GM19324 (cell line): ENCODE measurements around the gene MYH14.
A peak's percentile ranks its signal among the peaks of the same experiment; 100 is the strongest.

Experiments used
- ATAC-seq: cut with Tn5 transposase; IDR thresholded peaks from one replicate; pipeline ENCODE4 v1.9.1; 2021; ENCODE audit warnings: mild to moderate bottlenecking, moderate library complexity; ENCODE audit not compliant: unreplicated experiment, low FRiP score

Gene MYH14

GRCh38 chr19:50313812-50314536 is 110.6 kb downstream of the MYH14 start:
- no peak for ATAC-seq

DNA sequence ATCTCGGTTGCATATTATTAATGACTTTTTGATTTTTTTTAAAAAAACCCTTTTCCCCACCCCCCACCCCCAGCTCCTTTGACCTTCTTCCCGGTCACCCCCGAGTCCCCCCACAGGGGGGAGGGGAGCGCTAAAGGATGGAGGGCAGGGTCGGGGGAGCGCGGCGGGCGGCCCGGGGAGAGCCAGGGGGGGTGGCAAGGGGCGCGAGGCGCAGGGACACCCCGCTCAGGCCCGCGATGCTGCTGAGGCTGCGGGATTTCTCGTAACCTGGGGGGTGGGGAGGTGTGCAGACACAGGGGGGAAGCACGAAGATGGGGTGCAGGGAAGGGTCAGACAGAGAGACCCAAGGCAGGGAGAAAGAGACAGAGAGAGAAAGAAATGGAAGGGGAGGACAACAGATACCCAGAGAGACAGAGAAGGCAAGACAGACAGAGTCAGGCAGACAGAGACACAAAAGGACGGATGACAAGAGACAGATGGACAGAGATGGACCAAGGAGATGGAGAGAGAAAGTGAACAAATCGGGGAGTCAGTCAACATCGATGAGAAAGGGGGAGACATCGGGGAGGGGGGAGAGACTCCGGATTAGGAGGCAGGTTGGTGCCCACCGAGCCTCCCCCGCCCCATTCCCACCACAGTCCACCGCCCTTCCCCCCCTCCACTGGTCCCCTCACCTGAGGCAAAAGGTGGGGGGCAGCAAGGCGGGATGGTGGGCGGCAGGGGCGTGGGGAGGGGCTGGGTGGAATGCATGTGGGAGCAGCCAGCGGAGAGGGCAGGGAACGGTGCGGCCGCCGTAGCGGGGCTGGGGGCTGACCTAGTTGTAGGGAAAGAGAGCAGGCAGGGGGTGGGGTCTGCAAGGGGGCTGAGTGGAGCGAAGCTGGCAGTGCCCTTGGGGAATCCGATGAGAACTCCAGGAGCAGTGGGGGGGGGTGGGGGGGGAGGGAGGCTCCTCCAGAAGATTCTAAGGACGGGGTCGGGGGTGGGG is 111.6 kb downstream of the MYH14 start:
- no peak for ATAC-seq

DNA sequence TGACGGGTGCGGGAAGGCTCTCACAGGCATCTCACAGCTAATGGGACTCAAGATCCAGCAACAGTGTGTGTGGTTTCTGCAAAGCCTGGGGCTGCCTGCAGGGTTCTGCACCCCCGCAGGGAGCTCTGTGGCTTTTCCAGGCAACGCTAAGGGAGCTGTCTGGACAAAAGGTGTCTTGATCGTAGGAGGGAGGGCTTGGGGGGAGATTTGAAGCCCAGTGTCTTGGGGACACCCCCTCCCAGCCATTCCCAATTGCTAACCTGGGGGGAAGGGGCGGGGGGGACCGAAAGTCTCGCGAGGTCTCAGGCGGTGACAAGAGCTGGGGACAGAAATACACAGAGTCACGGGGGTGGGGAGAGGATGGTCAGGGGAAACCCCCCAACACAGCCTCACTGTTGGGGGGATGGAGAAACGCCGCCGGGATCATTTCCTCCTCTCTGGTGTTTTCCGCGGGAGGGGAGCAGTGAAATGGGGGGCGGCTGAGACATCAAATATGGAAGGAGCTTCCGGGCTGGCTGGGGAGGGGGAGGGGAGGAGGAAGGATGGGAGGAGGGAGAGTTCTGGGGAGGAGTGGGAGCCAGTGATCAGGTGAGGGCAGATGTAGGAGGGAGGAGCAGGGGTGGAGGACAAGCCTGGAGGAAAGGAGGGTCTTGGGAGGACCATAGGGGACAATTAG is 112.5 kb downstream of the MYH14 start:
- ATAC-seq = no peak

DNA sequence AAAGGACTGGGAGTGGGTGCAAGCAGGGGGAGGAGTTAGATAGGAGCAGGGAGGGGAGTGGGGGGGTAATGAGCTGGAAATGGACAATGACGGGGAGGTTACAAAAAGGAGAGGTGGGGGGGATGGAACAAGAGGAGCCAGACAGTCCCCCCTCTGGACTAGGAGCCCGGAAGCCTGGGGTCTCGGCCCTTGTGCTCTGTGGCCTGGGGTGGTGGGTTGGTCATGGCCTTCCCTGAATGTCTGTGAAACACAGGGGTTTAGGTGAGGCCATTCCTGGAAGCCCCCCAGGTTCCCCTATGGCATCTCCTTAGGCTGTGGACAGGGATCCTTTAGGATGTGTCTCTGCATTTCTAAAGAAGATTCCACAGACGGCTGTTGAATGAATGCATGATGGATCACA is 113.7 kb downstream of the MYH14 start:
- no peak for ATAC-seq

GRCh38 chr19:50318438-50318837 is 115.0 kb downstream of the MYH14 start:
- no peak for ATAC-seq

DNA sequence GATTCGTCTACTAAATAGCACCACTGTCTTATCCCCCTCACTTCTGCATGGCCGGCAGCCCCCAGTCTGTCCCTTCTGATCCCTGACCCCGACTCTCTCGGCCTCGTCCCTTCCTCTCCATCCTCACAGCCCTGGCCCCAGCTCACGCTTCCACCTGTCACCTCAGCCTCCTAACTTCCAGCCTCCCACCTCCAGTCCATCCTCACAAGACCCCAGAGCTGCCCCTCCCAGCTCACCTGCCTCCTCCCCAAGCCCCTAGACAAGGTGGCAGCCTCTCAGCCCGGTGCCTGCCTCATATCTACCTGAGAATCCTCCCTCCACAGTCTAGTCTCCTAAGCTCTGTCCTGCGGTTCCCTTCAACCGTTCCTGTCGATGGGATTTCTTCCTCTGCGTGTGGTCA is 115.7 kb downstream of the MYH14 start:
- ATAC-seq = no peak

DNA sequence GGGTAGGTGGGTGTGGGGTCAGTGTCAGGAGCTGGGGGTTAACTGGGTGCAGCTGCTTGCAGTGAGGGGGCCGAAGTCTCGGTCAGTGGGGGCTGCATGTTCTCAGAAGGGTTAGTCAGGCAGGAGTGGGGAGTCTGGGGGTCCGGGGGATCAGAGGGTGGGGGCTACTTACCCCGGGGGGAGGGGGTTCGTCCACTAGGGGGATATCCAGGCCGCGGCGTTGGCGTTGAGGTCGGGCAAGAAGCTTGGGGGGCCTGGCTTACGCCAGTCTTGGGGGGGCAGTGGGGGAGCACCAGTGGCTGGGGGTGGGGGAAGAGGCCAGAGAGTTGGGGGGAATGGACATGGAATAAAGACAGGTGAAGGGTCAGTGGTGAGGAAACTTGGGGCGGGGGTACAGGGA is 116.6 kb downstream of the MYH14 start:
- ATAC-seq = no peak

GRCh38 chr19:50320596-50320995 is 117.2 kb downstream of the MYH14 start:
- ATAC-seq = no peak

DNA sequence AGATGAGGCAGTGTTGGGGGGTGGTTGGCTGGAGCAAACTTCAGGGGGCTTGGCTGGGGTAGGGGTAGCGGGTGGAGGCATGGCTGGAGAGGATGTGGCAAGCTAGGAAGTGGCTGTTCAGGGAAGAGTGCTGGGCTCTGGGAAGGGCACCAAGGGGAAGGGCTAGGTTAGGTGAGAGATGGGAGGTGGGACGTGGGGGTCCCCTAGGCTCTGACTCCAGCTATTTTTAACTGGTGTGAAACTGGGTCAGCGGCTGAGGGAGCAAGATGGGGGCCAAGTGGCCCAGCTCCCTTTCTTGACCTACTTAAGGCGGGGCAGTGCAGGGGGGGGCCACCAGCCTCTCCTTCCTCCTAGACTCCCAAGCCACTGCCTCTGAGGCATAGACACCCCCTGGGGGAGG is 118.4 kb downstream of the MYH14 start:
- ATAC-seq = no peak

DNA sequence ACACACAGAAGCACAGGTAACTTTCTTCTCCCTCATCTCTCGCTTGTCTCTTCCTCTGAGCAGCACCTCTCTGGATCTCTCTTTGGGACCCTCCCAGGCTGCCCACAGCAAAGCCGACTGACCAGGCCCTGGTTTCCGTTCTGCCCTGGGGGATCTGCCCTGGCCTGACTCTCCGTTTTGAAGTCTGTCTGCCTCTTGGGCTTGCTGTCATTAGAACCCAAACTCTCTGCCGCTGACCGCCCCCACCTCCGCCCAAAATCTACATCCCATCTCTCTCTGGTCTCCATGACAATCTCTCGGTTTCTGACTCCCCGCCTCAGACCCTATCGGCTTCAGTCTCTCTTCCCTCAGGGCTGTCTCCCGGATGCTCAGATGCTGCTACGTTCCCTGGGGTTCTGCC is 118.8 kb downstream of the MYH14 start:
- no peak for ATAC-seq

DNA sequence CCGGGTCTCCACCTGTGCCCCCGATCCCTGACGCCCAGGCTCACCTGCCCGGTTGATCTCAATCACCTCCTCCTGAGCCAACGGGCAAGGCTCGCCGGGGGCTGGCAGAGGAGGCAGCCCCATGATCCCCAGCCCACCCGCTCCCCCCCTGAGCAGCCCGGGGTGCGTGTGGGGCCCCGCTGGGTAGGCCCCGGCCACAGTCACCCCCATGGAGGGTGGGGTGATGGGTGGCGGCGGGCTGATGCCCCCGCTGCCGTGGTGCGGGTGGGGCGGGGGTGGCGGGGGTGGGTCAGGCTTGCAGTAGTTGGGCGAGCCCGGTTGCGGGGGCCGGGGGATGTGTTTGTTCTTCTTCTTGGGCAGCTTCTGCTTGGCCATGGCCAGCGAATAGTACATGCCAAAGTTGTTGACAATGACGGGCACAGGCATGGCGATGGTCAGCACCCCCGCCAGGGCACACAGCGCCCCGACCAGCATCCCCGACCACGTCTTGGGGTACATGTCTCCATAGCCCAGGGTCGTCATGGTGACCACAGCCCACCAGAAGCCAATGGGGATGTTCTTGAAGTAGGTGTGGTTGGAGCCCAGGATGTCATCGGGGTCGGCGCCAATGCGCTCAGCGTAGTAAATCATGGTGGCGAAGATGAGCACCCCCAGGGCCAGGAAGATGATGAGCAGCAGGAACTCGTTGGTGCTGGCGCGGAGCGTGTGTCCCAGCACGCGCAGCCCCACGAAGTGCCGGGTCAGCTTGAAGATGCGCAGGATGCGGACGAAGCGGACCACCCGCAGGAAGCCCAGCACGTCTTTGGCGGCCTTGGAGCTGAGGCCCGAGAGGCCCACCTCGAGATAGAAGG is 119.7 kb downstream of the MYH14 start:
- no peak for ATAC-seq

DNA sequence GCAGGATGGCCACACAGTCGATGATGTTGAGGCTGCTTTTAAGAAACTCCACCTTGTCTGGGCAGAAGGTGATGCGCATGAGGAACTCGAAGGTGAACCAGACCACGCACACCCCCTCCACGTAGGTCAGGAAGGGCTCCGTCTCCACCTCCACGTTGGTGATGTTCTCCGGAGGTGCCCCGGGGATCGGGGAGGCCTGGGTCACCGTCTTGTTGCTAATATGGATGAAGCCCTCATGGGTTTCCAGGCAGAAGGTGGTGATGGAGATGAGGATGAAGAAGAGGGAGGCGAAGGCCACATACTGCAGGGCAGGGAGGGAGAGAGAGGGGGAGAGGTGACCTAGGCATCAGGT is 120.3 kb downstream of the MYH14 start:
- no peak for ATAC-seq

GRCh38 chr19:50324331-50324730 is 120.9 kb downstream of the MYH14 start:
- ATAC-seq = no peak

DNA sequence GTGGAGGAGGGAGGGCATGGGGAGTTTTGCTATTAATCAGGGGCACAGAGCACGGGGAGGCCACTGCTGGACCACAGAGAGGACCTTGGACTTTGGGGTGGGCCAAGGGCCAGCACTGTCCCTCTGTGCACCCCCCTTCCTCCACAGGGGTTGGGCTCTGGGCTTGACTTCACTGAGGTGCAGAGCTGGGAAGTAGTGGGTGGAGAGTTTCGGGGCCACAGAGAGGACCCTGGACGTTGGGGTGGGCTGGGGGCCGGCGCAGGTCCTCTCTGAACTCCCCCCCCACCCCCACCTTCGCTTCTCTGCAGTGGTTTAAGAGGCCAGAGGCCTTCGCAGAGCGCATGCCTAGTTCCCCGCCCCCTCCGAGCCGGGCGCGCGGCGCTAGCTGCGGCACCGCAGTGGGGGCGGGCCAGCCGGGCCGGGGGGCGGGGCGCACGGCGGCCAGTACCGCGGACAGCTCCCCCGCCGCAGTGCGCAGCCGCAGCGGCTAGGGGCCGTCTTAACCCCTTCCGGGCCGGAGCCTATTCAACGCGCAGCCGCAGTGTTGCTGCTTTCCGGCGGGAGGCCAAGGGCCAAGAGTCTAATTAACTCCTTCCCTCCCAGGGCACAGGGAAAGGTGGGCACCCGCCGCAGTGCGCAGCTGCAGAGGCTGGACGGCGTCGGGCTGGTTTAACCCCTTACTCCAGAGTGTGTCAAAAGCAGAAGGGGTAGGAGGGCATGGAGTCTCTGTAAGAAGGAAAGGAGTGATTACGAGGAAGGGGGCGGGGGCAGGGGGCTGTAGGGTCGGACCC is 122.1 kb downstream of the MYH14 start:
- ATAC-seq = no peak

- no peak for ATAC-seq
Observed at GRCh38 chr19:50326101-50326664, 122.8 kb downstream of the MYH14 start.

DNA sequence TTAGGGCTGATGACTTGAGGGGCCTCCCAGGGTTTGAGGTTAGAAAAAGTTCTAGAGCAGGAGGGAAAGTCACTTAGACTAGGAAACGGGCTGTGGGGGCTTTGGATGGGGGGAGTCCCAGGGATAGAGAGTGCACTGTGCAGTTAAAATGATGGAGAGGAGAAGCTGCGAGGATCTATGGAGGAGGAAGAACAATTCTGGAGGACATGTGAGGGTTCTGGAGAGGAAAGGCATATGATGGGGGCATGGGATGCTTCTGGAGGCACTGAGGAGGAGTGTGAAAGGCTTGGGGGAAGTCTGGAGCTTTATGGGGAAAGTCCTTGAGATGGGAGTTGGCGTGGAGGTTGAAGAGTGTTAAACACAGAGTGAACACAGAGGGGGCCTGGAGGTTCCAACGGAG is 123.6 kb downstream of the MYH14 start:
- no peak for ATAC-seq

DNA sequence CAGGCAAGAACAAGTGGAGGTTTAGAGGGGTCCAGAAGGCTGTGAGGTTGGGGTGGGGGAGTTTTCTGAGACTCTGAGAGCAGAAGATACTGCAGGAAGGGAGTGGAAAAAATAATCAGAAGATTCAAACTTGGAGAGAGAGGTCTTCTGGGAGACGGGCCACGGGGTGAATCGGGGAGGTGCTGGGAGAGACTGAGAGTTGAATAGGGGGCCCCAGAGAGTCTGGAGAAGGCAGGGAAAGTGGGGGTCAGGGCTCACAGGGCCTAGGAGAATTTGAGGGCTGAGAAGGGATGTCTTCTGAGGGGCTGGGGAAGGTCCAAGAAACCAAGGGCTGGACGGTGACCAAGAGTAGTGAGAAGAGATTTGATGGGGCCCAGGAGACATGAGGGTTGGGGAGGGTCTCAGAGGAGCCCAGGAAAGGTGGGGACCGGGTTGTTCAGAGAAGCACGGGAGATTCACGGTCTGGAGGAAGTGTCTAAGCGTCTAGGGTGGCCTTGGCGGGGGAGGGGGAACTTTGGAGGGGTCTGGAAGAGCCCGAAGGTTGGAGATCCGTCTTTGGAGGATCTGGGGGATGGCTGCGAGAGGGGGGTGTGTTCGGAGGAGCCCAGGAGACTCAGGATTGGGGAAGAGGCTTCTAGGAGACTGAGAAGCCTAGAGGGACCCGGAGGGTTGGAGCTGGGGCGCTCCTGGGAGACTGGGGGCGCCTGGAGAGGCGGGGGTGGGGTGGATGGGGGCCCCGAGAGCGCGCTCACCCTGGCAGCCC is 124.2 kb downstream of the MYH14 start:
- no peak for ATAC-seq

DNA sequence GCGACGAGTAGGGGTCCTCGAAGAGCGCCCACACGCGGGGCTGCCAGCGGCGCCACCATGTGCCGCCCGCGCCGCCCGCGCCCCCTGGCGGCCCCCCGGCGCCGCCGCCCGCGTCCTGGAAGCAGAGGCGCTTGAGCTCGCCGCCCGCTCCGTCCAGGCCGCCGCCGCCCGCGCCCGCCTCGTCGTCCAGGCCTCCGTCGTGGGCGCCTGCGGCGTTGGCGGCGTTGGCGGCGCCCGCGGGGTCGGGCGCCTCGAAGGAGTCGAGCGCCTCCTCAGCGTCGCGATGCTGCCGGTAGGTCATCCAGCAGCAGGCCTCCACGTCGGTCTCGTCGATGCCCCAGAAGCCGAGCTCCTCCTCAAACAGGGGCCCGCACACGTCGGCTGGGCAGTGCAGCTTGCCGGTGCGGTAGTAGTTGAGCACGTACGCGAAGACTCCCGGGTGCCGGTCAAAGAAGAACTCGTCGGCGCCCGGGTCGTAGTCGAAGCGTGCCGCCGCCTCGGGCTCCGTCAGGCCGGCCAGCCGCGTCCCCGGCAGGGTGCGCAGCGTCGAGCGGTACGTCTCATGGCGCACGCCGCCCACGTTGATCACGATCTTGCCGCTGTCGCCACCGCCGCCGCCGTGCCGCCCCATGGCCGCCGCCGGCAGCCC is 124.9 kb downstream of the MYH14 start:
- peak; percentile 1 for ATAC-seq
